NT2/D1 (cell line): ENCODE results near the gene PSG2.
"Not testable (repeated sequence)": the region's sequence is repeated elsewhere in the genome, so short reads cannot be mapped to it uniquely, and the experiment has no call there.

Source experiments
- DNase-seq: peaks from one replicate; pipeline ENCODE4 v3.0.0-alpha.2; 2011; ENCODE audit warnings: low read depth, low spot score
- H3K27me3 ChIP-seq: 2 replicates; pipeline ENCODE4 v1.6.0; 2011; ENCODE audit warnings: mild to moderate bottlenecking; ENCODE audit not compliant: insufficient read length, insufficient read depth
- H3K36me3 ChIP-seq: 2 replicates; pipeline ENCODE4 v1.6.1; 2011; ENCODE audit warnings: mild to moderate bottlenecking, low read length, mixed read lengths; ENCODE audit not compliant: insufficient read depth, insufficient read length
- H3K4me1 ChIP-seq: 2 replicates; pipeline ENCODE4 v1.5.1; 2011; ENCODE audit not compliant: insufficient read depth, insufficient read length
- H3K4me3 ChIP-seq: 2 replicates; pipeline ENCODE4 v1.5.1; 2011; ENCODE audit warnings: low read depth; ENCODE audit not compliant: insufficient read length
- H3K9ac ChIP-seq: 2 replicates; pipeline ENCODE4 v1.6.0; 2011; ENCODE audit warnings: low read depth; ENCODE audit not compliant: insufficient read length
- H3K9me3 ChIP-seq: 2 replicates; pipeline ENCODE4 v1.5.1; 2011; ENCODE audit warnings: mild to moderate bottlenecking, low read length; ENCODE audit not compliant: insufficient read depth
- SUZ12 ChIP-seq: IDR thresholded peaks from 2 replicates; pipeline ENCODE4 v1.6.1; 2011; ENCODE audit not compliant: insufficient read length, insufficient read depth; ENCODE audit errors: extremely low read depth
- YY1 ChIP-seq: IDR thresholded peaks from 2 replicates; pipeline ENCODE4 v1.6.1; 2011; ENCODE audit not compliant: insufficient read length, insufficient read depth
- ZNF274 ChIP-seq: IDR thresholded peaks from 2 replicates; pipeline ENCODE4 v1.6.1; 2011; ENCODE audit warnings: mild to moderate bottlenecking, low read depth, low read length

PSG2 gene

DNA sequence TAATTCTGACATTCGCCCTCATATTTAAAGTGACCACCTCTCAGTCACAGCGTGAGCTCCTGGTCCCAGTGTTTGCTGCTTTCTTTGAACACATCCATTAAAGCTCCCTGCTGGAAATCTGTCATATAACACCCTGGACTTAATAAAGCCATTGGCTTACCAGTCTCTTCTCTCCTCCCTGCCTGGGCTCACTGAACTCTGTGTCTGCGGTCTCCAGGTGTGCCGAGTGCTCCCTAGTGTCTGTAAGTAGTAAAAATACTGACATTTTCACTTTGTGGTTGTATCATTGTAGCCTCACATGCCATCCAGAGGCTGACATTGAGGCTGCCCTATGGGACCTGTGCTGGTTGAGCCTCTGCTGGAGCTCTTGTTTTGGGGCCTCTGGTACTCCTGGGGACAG is 53.6 kb downstream of the PSG2 start:
- no peak overlapping the region for H3K4me3 ChIP-seq
- no peaks in the 10 kb centered on the region for H3K36me3 ChIP-seq
- DNase-seq, result no peak
- no peaks in the 10 kb centered on the region for H3K27me3 ChIP-seq
- H3K9me3 ChIP-seq, result no peaks in the 10 kb centered on the region
- no peaks in the 10 kb centered on the region for H3K4me1 ChIP-seq
- TF ChIP-seq ZNF274 (no peak), SUZ12 (no peak), YY1 (no peak)
- H3K9ac ChIP-seq, result no peak overlapping the region

DNA sequence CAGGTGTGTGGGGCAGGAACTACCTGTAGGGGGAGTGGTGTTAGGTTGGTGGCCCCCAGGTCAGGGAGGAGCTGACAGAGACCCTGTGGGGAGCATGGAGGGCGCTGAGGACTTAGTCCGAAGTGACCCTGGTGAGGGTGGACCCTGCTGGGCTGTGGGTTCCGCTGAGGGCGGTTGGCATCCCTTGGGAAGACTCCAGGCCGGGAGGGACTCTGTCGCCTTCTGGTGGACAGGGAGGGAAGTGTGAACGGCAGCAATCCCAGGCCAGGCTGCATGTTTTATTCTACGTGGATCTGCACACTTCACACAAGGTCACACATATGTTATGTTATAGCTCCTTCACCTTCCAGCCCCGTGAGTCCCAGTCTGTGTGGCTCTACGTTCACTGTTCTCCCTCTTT is 54.5 kb downstream of the PSG2 start:
- not testable (repeated sequence) for H3K4me1 ChIP-seq, H3K9ac ChIP-seq, H3K4me3 ChIP-seq, H3K27me3 ChIP-seq, H3K9me3 ChIP-seq, H3K36me3 ChIP-seq, DNase-seq

DNA sequence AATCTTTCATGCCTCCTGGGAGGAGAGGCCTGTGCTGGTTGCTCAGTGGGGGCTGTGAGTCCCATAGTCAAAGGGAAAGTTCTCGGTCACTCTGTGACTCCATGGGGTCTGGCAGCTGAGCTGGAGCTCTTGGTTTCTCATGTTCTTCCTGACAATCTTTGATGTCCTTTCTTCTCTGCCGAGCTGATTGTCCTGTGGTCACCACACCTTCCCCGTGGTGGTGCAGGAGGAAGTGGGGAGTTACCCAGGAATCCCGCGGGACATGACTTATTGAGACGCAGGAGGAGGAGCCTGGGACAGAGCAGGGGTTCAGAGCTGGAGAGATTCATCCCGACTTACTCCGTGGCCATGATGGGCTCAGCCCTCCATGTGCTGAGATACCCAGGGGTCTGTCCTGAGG is 55.4 kb downstream of the PSG2 start:
- H3K36me3 ChIP-seq, H3K27me3 ChIP-seq, H3K9ac ChIP-seq, H3K4me3 ChIP-seq, H3K9me3 ChIP-seq, H3K4me1 ChIP-seq, DNase-seq: not testable (repeated sequence)

DNA sequence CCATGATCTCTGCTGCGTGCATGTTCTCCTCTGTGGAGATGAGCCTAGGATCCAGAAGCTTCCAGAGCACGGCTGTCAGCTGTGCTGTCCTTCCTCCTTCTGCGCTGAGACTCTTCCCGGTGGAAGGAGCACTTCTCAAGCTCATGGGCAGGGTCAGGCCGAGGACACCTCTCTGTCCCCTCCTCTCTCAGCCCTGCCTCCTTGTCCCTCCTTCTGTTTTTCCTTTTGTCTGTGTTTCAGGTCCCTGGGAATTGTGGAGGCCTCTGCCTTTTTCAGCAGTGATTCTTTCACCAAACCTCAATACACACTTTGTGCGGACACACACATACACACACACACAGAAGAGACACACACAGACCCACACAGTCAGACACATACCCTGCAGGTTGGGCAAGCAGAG is 56.1 kb downstream of the PSG2 start, which contains the start of gene PSG11:
TSS of gene PSG11 (minus strand) at position 101 of the 400 bp plus-strand sequence. CDS start at position 4, 97 bp downstream.
- H3K9me3 ChIP-seq, H3K36me3 ChIP-seq, H3K4me3 ChIP-seq, H3K27me3 ChIP-seq, H3K4me1 ChIP-seq, DNase-seq, H3K9ac ChIP-seq: not testable (repeated sequence)

GRCh38 chr19:43022098-43022497 is 60.4 kb downstream of the PSG2 start:
- H3K27me3 ChIP-seq, H3K4me3 ChIP-seq, H3K9ac ChIP-seq, H3K4me1 ChIP-seq, H3K9me3 ChIP-seq, H3K36me3 ChIP-seq, DNase-seq: not testable (repeated sequence)

- not testable (repeated sequence) for H3K9ac ChIP-seq, H3K4me3 ChIP-seq, H3K9me3 ChIP-seq, H3K4me1 ChIP-seq, H3K27me3 ChIP-seq, DNase-seq, H3K36me3 ChIP-seq
These were observed 60.9 kb downstream of the PSG2 start for GRCh38 chr19:43021629-43022028.

DNA sequence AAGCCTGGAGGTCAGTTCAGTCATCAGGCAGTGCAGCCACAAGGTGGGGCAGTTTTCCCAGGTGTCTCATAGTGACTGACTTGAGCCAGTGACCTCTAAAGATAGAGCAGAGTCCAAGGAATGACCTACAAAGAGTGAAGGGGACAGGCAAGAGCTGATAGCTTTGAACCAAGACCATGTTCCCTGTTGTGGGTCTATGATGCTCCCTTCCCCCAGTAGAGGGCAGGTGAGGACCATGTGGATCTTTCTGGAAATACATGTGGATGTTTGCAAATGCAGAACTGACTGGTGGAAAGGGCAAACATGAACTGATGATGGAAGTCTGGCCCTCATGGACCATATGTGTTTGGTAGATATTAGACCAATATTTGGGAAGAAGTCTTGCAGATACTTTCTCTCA is 62.9 kb downstream of the PSG2 start:
- DNase-seq, H3K36me3 ChIP-seq, H3K9ac ChIP-seq, H3K27me3 ChIP-seq, H3K9me3 ChIP-seq, H3K4me1 ChIP-seq, H3K4me3 ChIP-seq: not testable (repeated sequence)
